PC-9 (cell line): Measurements from ENCODE around the gene MRPL17.

Experiments used
- EZH2 ChIP-seq: fragments of 200-600 bp; sonication (generic); IDR thresholded peaks from 2 replicates; pipeline ENCODE4 v1.8.0; 2017; ENCODE audit warnings: antibody characterized with exemption, low read depth
- TF ChIP-seq, protein P1 (sequence below): fragments of 200-600 bp; sonication (generic); conservative IDR thresholded peaks from 2 replicates; pipeline ENCODE4 v1.6.1; 2017; ENCODE audit warnings: mixed run types, antibody characterized with exemption, mild to moderate bottlenecking, moderate library complexity

DNA sequence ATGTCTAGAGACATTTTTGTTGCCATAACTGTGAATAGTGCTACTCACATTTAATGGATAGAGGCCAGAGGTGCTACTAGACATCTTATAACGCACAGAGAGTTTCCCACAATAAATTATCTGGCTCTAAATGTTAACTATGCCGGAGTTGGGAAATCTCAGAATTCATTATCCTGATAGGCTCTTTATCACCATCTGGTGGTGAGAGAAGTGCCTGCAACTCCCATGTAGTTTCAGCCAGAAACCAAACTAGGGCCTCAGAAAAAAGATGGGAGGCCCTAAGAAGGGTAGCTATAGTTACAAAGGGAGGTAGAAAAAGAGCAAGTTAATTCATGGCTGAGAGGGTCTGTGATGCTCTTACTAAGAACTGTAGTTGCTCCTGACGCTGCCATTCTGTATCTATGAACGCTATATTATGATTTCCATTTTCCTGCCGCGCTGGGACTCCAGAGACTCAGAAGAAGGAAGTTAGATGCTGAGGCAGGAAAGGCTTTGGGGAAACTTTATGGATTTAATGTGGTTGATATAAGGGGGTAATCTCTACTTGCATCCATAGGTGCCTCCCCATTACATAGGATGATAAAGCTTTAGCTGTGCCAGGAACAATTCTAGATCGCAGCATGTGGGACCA is 22.9 kb upstream of the MRPL17 start:
- no peak for TF ChIP-seq EZH2
- TF ChIP-seq, protein P1, sequence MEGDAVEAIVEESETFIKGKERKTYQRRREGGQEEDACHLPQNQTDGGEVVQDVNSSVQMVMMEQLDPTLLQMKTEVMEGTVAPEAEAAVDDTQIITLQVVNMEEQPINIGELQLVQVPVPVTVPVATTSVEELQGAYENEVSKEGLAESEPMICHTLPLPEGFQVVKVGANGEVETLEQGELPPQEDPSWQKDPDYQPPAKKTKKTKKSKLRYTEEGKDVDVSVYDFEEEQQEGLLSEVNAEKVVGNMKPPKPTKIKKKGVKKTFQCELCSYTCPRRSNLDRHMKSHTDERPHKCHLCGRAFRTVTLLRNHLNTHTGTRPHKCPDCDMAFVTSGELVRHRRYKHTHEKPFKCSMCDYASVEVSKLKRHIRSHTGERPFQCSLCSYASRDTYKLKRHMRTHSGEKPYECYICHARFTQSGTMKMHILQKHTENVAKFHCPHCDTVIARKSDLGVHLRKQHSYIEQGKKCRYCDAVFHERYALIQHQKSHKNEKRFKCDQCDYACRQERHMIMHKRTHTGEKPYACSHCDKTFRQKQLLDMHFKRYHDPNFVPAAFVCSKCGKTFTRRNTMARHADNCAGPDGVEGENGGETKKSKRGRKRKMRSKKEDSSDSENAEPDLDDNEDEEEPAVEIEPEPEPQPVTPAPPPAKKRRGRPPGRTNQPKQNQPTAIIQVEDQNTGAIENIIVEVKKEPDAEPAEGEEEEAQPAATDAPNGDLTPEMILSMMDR: peak; percentile 79
